Activated T-cell treated with anti-CD3 and anti-CD28 coated beads, Interleukin-2, amount 50 U/mL, for 48 hours (primary cell): ENCODE results near the gene ARID2.

Experiments
- DNase-seq, 2 experiments: peaks; one replicate each; pipeline ENCODE4 v3.0.0-alpha.2; 2020

ARID2 gene

GRCh38 chr12:45948546-45948945 lies 219.0 kb downstream of the ARID2 start:
- DNase-seq: no peak
